Measurements from ENCODE around the gene ARVCF. TPM values are rescaled to one million over a fixed set of nuclear protein-coding genes. Genes with fewer than 3 reads are reported as not detected.

The ARVCF gene
- total RNA-seq, 1 experiment from 2014 or later, result 12.0 TPM

GRCh38 chr22:20018001-20018400, 1.4 kb upstream of the ARVCF start:
- no peaks in the 10 kb centered on the region; the same call in 1 of the 2 replicates for H3K27me3 ChIP-seq (replicated peaks; ENCODE audit: control insufficient read depth, insufficient read depth, low read length)
- intact Hi-C loops (cut with micrococcal nuclease; ENCODE audit: unreplicated experiment), result loop anchor here (5.0 kb wide), 1 partner anchor 64 kb away; the partner anchor contains the start of gene DGCR8
- peaks cover 16% of the 10 kb centered on the region for H3K4me1 ChIP-seq
- no peaks in the 10 kb centered on the region for H3K36me3 ChIP-seq (ENCODE audit: control insufficient read depth, insufficient read depth, low read length)
- no TSS peak for BruUV-seq (replicated peaks)
- Mint-ChIP-seq H3K27ac (ENCODE audit: unreplicated experiment) (no peak overlapping the region), H3K9me3 (ENCODE audit: unreplicated experiment) (no peaks in the 10 kb centered on the region), H3K36me3 (ENCODE audit: insufficient read depth, unreplicated experiment) (peaks cover 7% of the 10 kb centered on the region), H3K4me3 (ENCODE audit: unreplicated experiment) (peak overlapping the region; percentile 85), H3K4me1 (ENCODE audit: low read depth, unreplicated experiment) (no peaks in the 10 kb centered on the region), H3K27me3 (ENCODE audit: insufficient read depth, unreplicated experiment) (no peaks in the 10 kb centered on the region)
- ChIA-PET POLR2A (no interaction called here), CTCF (no interaction called here)
- no peaks in the 10 kb centered on the region for H3K9me3 ChIP-seq
- H3K4me3 ChIP-seq (ENCODE audit: low read depth, low read length), result no peak overlapping the region
- TF ChIP-seq CTCF (IDR thresholded peaks at IDR 0.05; ENCODE audit: insufficient read depth in 1 of 2, low read depth in 1 of 2, low read length in 1 of 2, severe bottlenecking in 1 of 2, unreplicated experiment in 1 of 2), result no peak
- DNase-seq, result no peak

- no peak for TF ChIP-seq CTCF (IDR thresholded peaks at IDR 0.05; ENCODE audit: insufficient read depth in 1 of 2, low read depth in 1 of 2, low read length in 1 of 2, severe bottlenecking in 1 of 2, unreplicated experiment in 1 of 2)
- ChIA-PET CTCF (no interaction called here), POLR2A (no interaction called here)
- peaks cover 16% of the 10 kb centered on the region for H3K4me1 ChIP-seq
- intact Hi-C loops (cut with micrococcal nuclease; ENCODE audit: unreplicated experiment), result loop anchor here (2.0 to 5.0 kb wide), 2 partner anchors 47 to 65 kb away; partner anchors contain the start of gene DGCR8
- Mint-ChIP-seq H3K27me3 (ENCODE audit: insufficient read depth, unreplicated experiment) (no peaks in the 10 kb centered on the region), H3K4me3 (ENCODE audit: unreplicated experiment) (peak overlapping the region; percentile 85), H3K27ac (ENCODE audit: unreplicated experiment) (no peak overlapping the region), H3K36me3 (ENCODE audit: insufficient read depth, unreplicated experiment) (peaks cover 7% of the 10 kb centered on the region), H3K9me3 (ENCODE audit: unreplicated experiment) (no peaks in the 10 kb centered on the region), H3K4me1 (ENCODE audit: low read depth, unreplicated experiment) (no peaks in the 10 kb centered on the region)
- no TSS peak for BruUV-seq (replicated peaks)
- H3K4me3 ChIP-seq (ENCODE audit: low read depth, low read length), result no peak overlapping the region; the same call in 1 of the 2 replicates
- H3K9me3 ChIP-seq, result no peaks in the 10 kb centered on the region
- H3K36me3 ChIP-seq (ENCODE audit: control insufficient read depth, insufficient read depth, low read length), result no peaks in the 10 kb centered on the region
- no peaks in the 10 kb centered on the region; the same call in 1 of the 2 replicates for H3K27me3 ChIP-seq (replicated peaks; ENCODE audit: control insufficient read depth, insufficient read depth, low read length)
- DNase-seq, result no peak
These were observed 967 bp upstream of the ARVCF start for GRCh38 chr22:20017622-20017958.

GRCh38 chr22:20015971-20016733, 471 bp downstream of the ARVCF start:
- TF ChIP-seq CTCF (IDR thresholded peaks at IDR 0.05; ENCODE audit: insufficient read depth in 1 of 2, low read depth in 1 of 2, low read length in 1 of 2, severe bottlenecking in 1 of 2, unreplicated experiment in 1 of 2), result no peak
- no peaks in the 10 kb centered on the region for H3K9me3 ChIP-seq
- no peaks in the 10 kb centered on the region for H3K4me1 Mint-ChIP-seq (ENCODE audit: low read depth, unreplicated experiment)
- BruUV-seq (replicated peaks), result no TSS peak
- no peaks in the 10 kb centered on the region; the same call in 1 of the 2 replicates for H3K27me3 ChIP-seq (replicated peaks; ENCODE audit: control insufficient read depth, insufficient read depth, low read length)
- peaks cover 11% of the 10 kb centered on the region for H3K4me1 ChIP-seq
- peak; percentile 59 to 72 for DNase-seq
- H3K36me3 Mint-ChIP-seq (ENCODE audit: insufficient read depth, unreplicated experiment), result no peaks in the 10 kb centered on the region
- peak overlapping the region; percentile 57 for H3K4me3 ChIP-seq (ENCODE audit: low read depth, low read length)
- peak overlapping the region; percentile 85 for H3K4me3 Mint-ChIP-seq (ENCODE audit: unreplicated experiment)
- no peaks in the 10 kb centered on the region for H3K27me3 Mint-ChIP-seq (ENCODE audit: insufficient read depth, unreplicated experiment)
- no peaks in the 10 kb centered on the region for H3K9me3 Mint-ChIP-seq (ENCODE audit: unreplicated experiment)
- H3K27ac Mint-ChIP-seq (ENCODE audit: unreplicated experiment), result no peak overlapping the region
- ChIA-PET POLR2A (interaction anchor here (0.5 to 0.6 kb wide), 2 partner anchors 63 to 69 kb away, joined by 3 read pairs; no protein-coding TSS in a partner anchor), CTCF (interaction anchor here (0.6 to 0.7 kb wide), 2 partner anchors 53 to 64 kb away, joined by 3 to 4 read pairs; no protein-coding TSS in a partner anchor)
- no peaks in the 10 kb centered on the region for H3K36me3 ChIP-seq (ENCODE audit: control insufficient read depth, insufficient read depth, low read length)
- intact Hi-C loops (cut with micrococcal nuclease; ENCODE audit: unreplicated experiment), result loop anchor here (2.0 to 5.0 kb wide), 2 partner anchors 45 to 66 kb away; partner anchors contain the start of gene DGCR8

All from Caco-2 (cell line).